GM12878 (cell line): ENCODE measurements around the gene SS18. TPM values are rescaled to one million over a fixed set of nuclear protein-coding genes. Genes with fewer than 3 reads are reported as not detected.

Experiments
- ATAC-seq: fragments of 200-7000 bp; cut with Tn5 transposase; 3 replicates; pipeline ENCODE4 v1.9.1; 2020; ENCODE audit warnings: mild to moderate bottlenecking, moderate library complexity
- BruUV-seq: library from RNA; stranded (reverse); fragments of 400-500 nt; replicated peaks from 2 replicates; lab custom pipeline; 2021; lab: Mats Ljungman, UMichigan
- CTCF ChIA-PET: fragments of 300-600 bp; sonication (Branson Sonifier 250); formaldehyde crosslinking; extraction: SDS; loops from one replicate; lab custom pipeline; 2021; ENCODE audit warnings: inconsistent platforms; lab: Yijun Ruan, JAX
- POLR2A ChIA-PET: fragments of 350-600 bp; formaldehyde crosslinking; extraction: SDS; loops from one replicate; lab custom pipeline; 2021; ENCODE audit warnings: inconsistent platforms; lab: Charles Lee
- RAD21 ChIA-PET: fragments of 300-600 bp; sonication (Branson Sonifier 250); formaldehyde crosslinking; loops from one replicate; lab custom pipeline; 2023; ENCODE audit warnings: antibody characterized with exemption; ENCODE audit not compliant: unreplicated experiment; lab: Charles Lee
- SMC1A ChIA-PET: fragments of 300-600 bp; sonication (Branson Sonifier 250); formaldehyde crosslinking; loops from one replicate; lab custom pipeline; 2023; ENCODE audit not compliant: unreplicated experiment, uncharacterized antibody; lab: Charles Lee
- DNase-seq: peaks from one replicate; pipeline ENCODE4 v3.0.0-alpha.2; 2011; ENCODE audit warnings: low read depth, low spot score
- FAIRE-seq: peaks from 3 replicates; lab custom pipeline; 2011; peaks lifted over from hg19 to GRCh38; lab: Jason Lieb, UNC
- H2AFZ ChIP-seq: 2 replicates; pipeline ENCODE4 v1.6.0; 2011; ENCODE audit warnings: low read depth, low read length, control low read depth; ENCODE audit not compliant: control insufficient read depth
- H3K27ac ChIP-seq: 2 replicates; pipeline ENCODE4 v1.5.1; 2011; ENCODE audit warnings: control low read depth; ENCODE audit not compliant: control insufficient read depth, insufficient read depth
- H3K27me3 ChIP-seq, 2 experiments: replicated peaks in 1 of 2; 2 replicates each; pipeline versions ENCODE4 v1.6.0 to v1.6.1; 2011; ENCODE audit warnings: low read length in 1 of 2; ENCODE audit not compliant: control insufficient read depth in 2 of 2, insufficient read depth in 2 of 2
- H3K36me3 ChIP-seq, 2 experiments: 2 replicates each; pipeline ENCODE4 v1.5.1; 2011; ENCODE audit warnings: low read length in 1 of 2; ENCODE audit not compliant: control insufficient read depth in 2 of 2, insufficient read depth in 2 of 2
- H3K4me1 ChIP-seq: 2 replicates; pipeline ENCODE4 v1.6.1; 2011; ENCODE audit warnings: mild to moderate bottlenecking, low read length, moderate library complexity, mixed read lengths; ENCODE audit not compliant: control insufficient read depth, insufficient read depth
- H3K4me2 ChIP-seq: 2 replicates; pipeline ENCODE4 v1.6.0; 2011; ENCODE audit warnings: control low read depth; ENCODE audit not compliant: control insufficient read depth, insufficient read depth
- H3K4me3 ChIP-seq: fragments of 200-600 bp; sonication (generic); 2 replicates; pipeline ENCODE4 v1.5.1; 2016
- H3K79me2 ChIP-seq: 2 replicates; pipeline ENCODE4 v1.6.0; 2011; ENCODE audit warnings: low read length; ENCODE audit not compliant: control insufficient read depth, insufficient read depth
- H3K9ac ChIP-seq: 2 replicates; pipeline ENCODE4 v1.8.0; 2011; ENCODE audit warnings: low read length, control low read depth, mixed read lengths; ENCODE audit not compliant: control insufficient read depth, insufficient read depth
- H3K9me3 ChIP-seq: replicated peaks from 3 replicates; pipeline ENCODE4 v1.5.1; 2011; ENCODE audit warnings: mild to moderate bottlenecking, low read length; ENCODE audit not compliant: control insufficient read depth, insufficient read depth
- H4K20me1 ChIP-seq: 2 replicates; pipeline ENCODE4 v1.6.0; 2011; ENCODE audit not compliant: control insufficient read depth, insufficient read depth
- CEBPB ChIP-seq, 2 experiments: fragments of 150-350 bp in 1 of 2; IDR thresholded peaks; 2 replicates each; pipeline ENCODE4 v1.6.1; 2012 to 2014; ENCODE audit warnings: low read depth in 2 of 2, low read length in 2 of 2, borderline replicate concordance in 1 of 2, inconsistent platforms in 1 of 2
- E2F4 ChIP-seq: IDR thresholded peaks from 2 replicates; pipeline ENCODE4 v1.6.1; 2012; ENCODE audit warnings: low read depth, low read length, improper control_type of control experiment
- FOS ChIP-seq: IDR thresholded peaks from 3 replicates; pipeline ENCODE4 v1.6.1; 2011; ENCODE audit warnings: borderline replicate concordance; ENCODE audit not compliant: insufficient read length; ENCODE audit errors: extremely low read depth
- IKZF2 ChIP-seq, 2 experiments: fragments of 450-650 bp; IDR thresholded peaks; 2 replicates each; pipeline ENCODE4 v1.6.1; 2017; ENCODE audit warnings: mild to moderate bottlenecking in 2 of 2, moderate library complexity in 2 of 2
- NFIC ChIP-seq: IDR thresholded peaks from 2 replicates; pipeline ENCODE4 v1.6.1; 2012; ENCODE audit warnings: low read depth, mild to moderate bottlenecking, inconsistent platforms, low read length, moderate library complexity
- RFX5 ChIP-seq: IDR thresholded peaks from 2 replicates; pipeline ENCODE4 v1.6.1; 2011; ENCODE audit warnings: low read depth, low read length, improper control_type of control experiment
- SP1 ChIP-seq: IDR thresholded peaks from one replicate; pipeline ENCODE4 v1.6.1; 2011; ENCODE audit warnings: low read depth, low read length
- SREBF2 ChIP-seq: IDR thresholded peaks from 2 replicates; pipeline ENCODE4 v1.6.1; 2012; ENCODE audit warnings: mild to moderate bottlenecking, low read length
- STAT1 ChIP-seq: fragments of 450-650 bp; conservative IDR thresholded peaks from 2 replicates; pipeline ENCODE4 v1.6.1; 2014; ENCODE audit warnings: antibody characterized with exemption, mild to moderate bottlenecking
- USF1 ChIP-seq: IDR thresholded peaks from 2 replicates; pipeline ENCODE4 v1.6.1; 2011; ENCODE audit warnings: borderline replicate concordance, low read depth, mild to moderate bottlenecking, moderate library complexity, mixed read lengths, low read length; ENCODE audit not compliant: insufficient read depth; ENCODE audit errors: extremely low read length
- YY1 ChIP-seq: IDR thresholded peaks from 2 replicates; pipeline ENCODE4 v1.6.1; 2011; ENCODE audit warnings: low read depth, mild to moderate bottlenecking, low read length
- WGBS: methylation state at CpG from one replicate; pipeline ENCODE4 v1.1.6; 2016; ENCODE audit warnings: low lambda C conversion rate; ENCODE audit not compliant: insufficient replicate concordance, insufficient coverage; ENCODE audit errors: missing lambda C conversion rate; 5-methylcytosine and 5-hydroxymethylcytosine counted together
- in situ Hi-C: fragments of 300-500 bp; cut with MboI; formaldehyde crosslinking; loops from 9 replicates; pipeline ENCODE4 v1.14.3; 2018; ENCODE audit warnings: mixed read lengths
- intact Hi-C: fragments of 100-400 bp; cut with micrococcal nuclease; formaldehyde crosslinking; loops from one replicate; pipeline ENCODE4 v1.14.2; 2022; ENCODE audit not compliant: unreplicated experiment
- polyA plus RNA-seq, 11 experiments: library from polyadenylated mRNA; depleted of rRNA in 4 of 11; unstranded in 6 of 11; stranded (reverse) in 5 of 11; fragments of >200 nt; fragmentation: Nextera tagmentation in 4 of 11; fragmentation: Illumina TruSeq in 1 of 11; extraction: Ambion mirVana in 4 of 11; extraction: Trizol in 1 of 11; gene quantifications; 1 replicate in 1 of 11; 2 replicates in 10 of 11; pipeline versions ENCODE4 v1.2.1 to v1.2.3, GENCODE V29; 2011 to 2016; ENCODE audit warnings: inconsistent platforms in 2 of 11, missing spikeins in 2 of 11, low read depth in 1 of 11
- total RNA-seq, 4 experiments: library from RNA; depleted of rRNA in 3 of 4; stranded (reverse); fragments of >200 nt in 3 of 4; fragmentation: Illumina TruSeq in 1 of 4; extraction: Trizol in 1 of 4; gene quantifications; 2 replicates each; pipeline versions ENCODE4 v1.2.1 to v1.2.3, GENCODE V29; 2013 to 2021
- TF ChIP-seq, protein P1 (sequence below): fragments of 450-650 bp; IDR thresholded peaks from 2 replicates; pipeline ENCODE4 v1.6.1; 2016; ENCODE audit warnings: mild to moderate bottlenecking, moderate library complexity, borderline replicate concordance

The SS18 gene
- total and polyA plus RNA-seq, 10 of the 15 experiments (the other 5 are each of a cell fraction or from before 2014, with no cell fraction given), result 16.6 to 153 (median 81.8) TPM

GRCh38 chr18:26039203-26039602 lies 51.2 kb downstream of the SS18 start:
- no peak overlapping the region for H3K4me2 ChIP-seq
- H3K4me1 ChIP-seq, result no peaks in the 10 kb centered on the region
- SMC1A ChIA-PET, result interaction anchor here (0.9 to 2.4 kb wide), 3 partner anchors 11 to 17 kb away, joined by 4 to 7 read pairs (median 4); no protein-coding TSS in a partner anchor
- FAIRE-seq, result no peak
- no peak overlapping the region for H3K27ac ChIP-seq
- no peak overlapping the region for H2AFZ ChIP-seq
- H3K9ac ChIP-seq, result no peak overlapping the region
- peaks cover 2% of the 10 kb centered on the region for H3K79me2 ChIP-seq
- ATAC-seq, result no peak
- WGBS, result 100% methylated on average over 1 of the region's 1 CpG
- BruUV-seq, result no TSS peak
- intact Hi-C loops, result no loop called here
- in situ Hi-C loops, result no loop called here
- no peaks in the 10 kb centered on the region for H3K27me3 ChIP-seq
- H3K9me3 ChIP-seq, result no peaks in the 10 kb centered on the region
- H4K20me1 ChIP-seq, result no peaks in the 10 kb centered on the region
- RAD21 ChIA-PET, result no interaction called here
- peaks cover 0 to 15% of the 10 kb centered on the region in 2 experiments; a peak in 2 of 4 replicates for H3K36me3 ChIP-seq
- CTCF ChIA-PET, result interaction anchor here (1.5 to 1.9 kb wide), 4 partner anchors 8 to 49 kb away, joined by 3 to 7 read pairs (median 4); no protein-coding TSS in a partner anchor
- TF ChIP-seq SP1 (no peak), FOS (no peak), E2F4 (no peak), IKZF2 (IDR thresholded peaks at IDR 0.05) (no peak)
- POLR2A ChIA-PET, result no interaction called here
- no peak for DNase-seq
- H3K4me3 ChIP-seq, result no peak overlapping the region

DNA sequence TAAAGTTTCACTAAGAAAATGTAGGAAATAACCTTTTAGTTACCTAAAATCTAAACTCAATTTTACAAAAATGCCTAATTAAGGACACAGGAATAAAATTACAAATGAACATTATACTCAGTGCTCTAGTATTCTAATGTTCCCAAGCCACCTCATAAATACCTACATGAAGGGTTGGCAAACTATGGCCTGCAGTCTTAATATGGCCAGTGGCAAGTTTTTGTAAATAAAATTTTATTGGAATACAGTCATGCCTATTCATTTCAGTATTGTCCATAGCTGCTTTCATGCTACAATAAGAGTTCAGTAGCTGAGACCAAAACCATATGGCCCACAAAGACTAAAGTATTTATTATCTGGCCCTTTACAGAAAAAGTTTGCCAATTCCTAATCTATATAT lies 53.8 kb downstream of the SS18 start:
- Histone ChIP-seq H3K4me1 (no peaks in the 10 kb centered on the region), H3K9me3 (no peaks in the 10 kb centered on the region; the same call in 2 of the 3 replicates), H3K27me3 (no peaks in the 10 kb centered on the region), H2AFZ (no peak overlapping the region), H3K9ac (no peak overlapping the region), H3K79me2 (no peaks in the 10 kb centered on the region), H3K36me3 (peaks cover 0 to 25% of the 10 kb centered on the region in 2 experiments; a peak in 2 of 4 replicates), H3K4me2 (no peak overlapping the region), H3K27ac (no peak overlapping the region), H4K20me1 (no peaks in the 10 kb centered on the region), H3K4me3 (no peak overlapping the region)
- no peak for ATAC-seq
- no peak for DNase-seq
- intact Hi-C loops (no loop called here), in situ Hi-C loops (no loop called here)
- BruUV-seq, result no TSS peak
- FAIRE-seq, result no peak
- POLR2A ChIA-PET, result no interaction called here
- SMC1A ChIA-PET, result no interaction called here
- CTCF ChIA-PET, result no interaction called here
- RAD21 ChIA-PET, result no interaction called here
- TF ChIP-seq YY1 (no peak), SREBF2 (no peak), NFIC (no peak), USF1 (no peak), STAT1 (no peak), CEBPB (IDR thresholded peaks at IDR 0.05; ENCODE audit: borderline replicate concordance in 1 of 2, low read depth in 2 of 2, low read length in 2 of 2) (no peak), RFX5 (no peak)
- TF ChIP-seq, protein P1, sequence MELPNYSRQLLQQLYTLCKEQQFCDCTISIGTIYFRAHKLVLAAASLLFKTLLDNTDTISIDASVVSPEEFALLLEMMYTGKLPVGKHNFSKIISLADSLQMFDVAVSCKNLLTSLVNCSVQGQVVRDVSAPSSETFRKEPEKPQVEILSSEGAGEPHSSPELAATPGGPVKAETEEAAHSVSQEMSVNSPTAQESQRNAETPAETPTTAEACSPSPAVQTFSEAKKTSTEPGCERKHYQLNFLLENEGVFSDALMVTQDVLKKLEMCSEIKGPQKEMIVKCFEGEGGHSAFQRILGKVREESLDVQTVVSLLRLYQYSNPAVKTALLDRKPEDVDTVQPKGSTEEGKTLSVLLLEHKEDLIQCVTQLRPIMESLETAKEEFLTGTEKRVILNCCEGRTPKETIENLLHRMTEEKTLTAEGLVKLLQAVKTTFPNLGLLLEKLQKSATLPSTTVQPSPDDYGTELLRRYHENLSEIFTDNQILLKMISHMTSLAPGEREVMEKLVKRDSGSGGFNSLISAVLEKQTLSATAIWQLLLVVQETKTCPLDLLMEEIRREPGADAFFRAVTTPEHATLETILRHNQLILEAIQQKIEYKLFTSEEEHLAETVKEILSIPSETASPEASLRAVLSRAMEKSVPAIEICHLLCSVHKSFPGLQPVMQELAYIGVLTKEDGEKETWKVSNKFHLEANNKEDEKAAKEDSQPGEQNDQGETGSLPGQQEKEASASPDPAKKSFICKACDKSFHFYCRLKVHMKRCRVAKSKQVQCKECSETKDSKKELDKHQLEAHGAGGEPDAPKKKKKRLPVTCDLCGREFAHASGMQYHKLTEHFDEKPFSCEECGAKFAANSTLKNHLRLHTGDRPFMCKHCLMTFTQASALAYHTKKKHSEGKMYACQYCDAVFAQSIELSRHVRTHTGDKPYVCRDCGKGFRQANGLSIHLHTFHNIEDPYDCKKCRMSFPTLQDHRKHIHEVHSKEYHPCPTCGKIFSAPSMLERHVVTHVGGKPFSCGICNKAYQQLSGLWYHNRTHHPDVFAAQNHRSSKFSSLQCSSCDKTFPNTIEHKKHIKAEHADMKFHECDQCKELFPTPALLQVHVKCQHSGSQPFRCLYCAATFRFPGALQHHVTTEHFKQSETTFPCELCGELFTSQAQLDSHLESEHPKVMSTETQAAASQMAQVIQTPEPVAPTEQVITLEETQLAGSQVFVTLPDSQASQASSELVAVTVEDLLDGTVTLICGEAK, result no peak
